IMR-90 (cell line): Measurements from ENCODE around the gene RNF138. TPM values are rescaled to one million over a fixed set of nuclear protein-coding genes. Genes with fewer than 3 reads are reported as not detected.
A peak's percentile ranks its signal among the peaks of the same experiment; 100 is the strongest.

Experiments used
- ATAC-seq: fragments of 200-7000 bp; cut with Tn5 transposase; 2 replicates; pipeline ENCODE4 v1.9.1; 2020; ENCODE audit warnings: low read depth, mild to moderate bottlenecking, moderate library complexity
- BruUV-seq: library from RNA; stranded (reverse); fragments of 400-500 nt; replicated peaks from 2 replicates; lab custom pipeline; 2021; lab: Mats Ljungman, UMichigan
- CTCF ChIA-PET: fragments of 300-600 bp; formaldehyde crosslinking; extraction: SDS; loops from one replicate; lab custom pipeline; 2021; ENCODE audit warnings: antibody characterized with exemption; lab: Yijun Ruan, JAX
- POLR2A ChIA-PET: fragments of 300-600 bp; sonication (Branson Sonifier 250); formaldehyde crosslinking; loops from one replicate; lab custom pipeline; 2022; ENCODE audit warnings: antibody characterized with exemption; ENCODE audit not compliant: unreplicated experiment; lab: Charles Lee
- DNase-seq: peaks from one replicate; pipeline ENCODE4 v3.0.0; 2013
- H2AFZ ChIP-seq: replicated peaks from 2 replicates; pipeline ENCODE3; 2013; ENCODE audit warnings: low read length, mild to moderate bottlenecking; ENCODE audit not compliant: poor library complexity
- H2AK5ac ChIP-seq: 2 replicates; pipeline ENCODE4 v1.6.1; 2013; ENCODE audit warnings: low read depth, low read length, inconsistent platforms
- H2AK9ac ChIP-seq: replicated peaks from 2 replicates; pipeline ENCODE3; 2013; ENCODE audit warnings: mild to moderate bottlenecking, low read depth, low read length, moderate library complexity; ENCODE audit not compliant: poor library complexity
- H2BK120ac ChIP-seq: 2 replicates; pipeline ENCODE4 v1.6.1; 2013; ENCODE audit warnings: low read depth, low read length, inconsistent platforms
- H2BK15ac ChIP-seq: 3 replicates; pipeline ENCODE4 v1.6.1; 2013; ENCODE audit warnings: low read depth, low read length, inconsistent platforms
- H2BK20ac ChIP-seq: 2 replicates; pipeline ENCODE4 v1.6.1; 2013; ENCODE audit warnings: low read depth, mild to moderate bottlenecking, inconsistent platforms, low read length, moderate library complexity
- H2BK5ac ChIP-seq: 2 replicates; pipeline ENCODE4 v1.6.1; 2013; ENCODE audit warnings: mild to moderate bottlenecking, low read depth, low read length, inconsistent platforms; ENCODE audit not compliant: poor library complexity, severe bottlenecking
- H3K14ac ChIP-seq: replicated peaks from 2 replicates; pipeline ENCODE4 v1.6.1; 2013; ENCODE audit warnings: low read depth, low read length, inconsistent platforms
- H3K18ac ChIP-seq: 2 replicates; pipeline ENCODE4 v1.6.1; 2013; ENCODE audit warnings: low read depth, low read length, control low read depth
- H3K23ac ChIP-seq: 2 replicates; pipeline ENCODE4 v1.6.1; 2013; ENCODE audit warnings: low read depth, low read length, inconsistent platforms
- H3K27ac ChIP-seq: 2 replicates; pipeline ENCODE4 v1.5.1; 2013; ENCODE audit warnings: mild to moderate bottlenecking, control low read depth, low read length; ENCODE audit not compliant: insufficient read depth
- H3K27me3 ChIP-seq: 2 replicates; pipeline ENCODE4 v1.6.1; 2013; ENCODE audit warnings: low read length; ENCODE audit not compliant: control insufficient read depth, insufficient read depth
- H3K36me3 ChIP-seq: 2 replicates; pipeline ENCODE4 v1.6.1; 2013; ENCODE audit warnings: low read length, mixed read lengths; ENCODE audit not compliant: control insufficient read depth, insufficient read depth
- H3K4ac ChIP-seq: 2 replicates; pipeline ENCODE4 v1.6.1; 2013; ENCODE audit warnings: low read depth, low read length, inconsistent platforms
- H3K4me1 ChIP-seq: 2 replicates; pipeline ENCODE4 v1.6.1; 2013; ENCODE audit warnings: low read length, mixed read lengths; ENCODE audit not compliant: control insufficient read depth, insufficient read depth
- H3K4me2 ChIP-seq: 2 replicates; pipeline ENCODE4 v1.6.1; 2013; ENCODE audit warnings: low read depth, mild to moderate bottlenecking, control low read depth, low read length, moderate library complexity
- H3K4me3 ChIP-seq: 2 replicates; pipeline ENCODE4 v1.5.1; 2013; ENCODE audit warnings: low read depth, mild to moderate bottlenecking, control low read depth, low read length, moderate library complexity; ENCODE audit not compliant: insufficient read depth
- H3K56ac ChIP-seq: 2 replicates; pipeline ENCODE4 v1.6.1; 2013; ENCODE audit warnings: low read length, inconsistent platforms; ENCODE audit not compliant: insufficient read depth; ENCODE audit errors: extremely low read depth
- H3K79me1 ChIP-seq, 2 experiments: 2 replicates each; pipeline ENCODE4 v1.6.1; 2013; ENCODE audit warnings: low read length in 2 of 2, inconsistent platforms in 1 of 2, low read depth in 1 of 2
- H3K9ac ChIP-seq: 2 replicates; pipeline ENCODE4 v1.6.1; 2013; ENCODE audit warnings: low read depth, low read length, control low read depth
- H3K9me1 ChIP-seq: 2 replicates; pipeline ENCODE4 v1.6.1; 2013; ENCODE audit warnings: low read length, inconsistent platforms; ENCODE audit not compliant: insufficient read depth
- H3K9me3 ChIP-seq: 2 replicates; pipeline ENCODE4 v1.6.1; 2013; ENCODE audit warnings: low read length; ENCODE audit not compliant: control insufficient read depth, insufficient read depth
- H4K20me1 ChIP-seq: 2 replicates; pipeline ENCODE4 v1.6.1; 2013; ENCODE audit warnings: low read length, inconsistent platforms; ENCODE audit not compliant: insufficient read depth
- H4K5ac ChIP-seq: 2 replicates; pipeline ENCODE4 v1.6.1; 2013; ENCODE audit warnings: mild to moderate bottlenecking, low read depth, low read length, control low read depth
- H4K8ac ChIP-seq, 2 experiments: 2 replicates each; pipeline ENCODE4 v1.6.1; 2013; ENCODE audit warnings: low read depth in 2 of 2, low read length in 2 of 2, control low read depth in 1 of 2, inconsistent platforms in 1 of 2
- H4K91ac ChIP-seq: 2 replicates; pipeline ENCODE4 v1.6.1; 2013; ENCODE audit warnings: low read depth, low read length, inconsistent platforms; ENCODE audit not compliant: insufficient read depth
- CEBPB ChIP-seq: IDR thresholded peaks from 2 replicates; pipeline ENCODE4 v1.6.1; 2012; ENCODE audit warnings: low read depth, low read length, improper control_type of control experiment
- CHD1 ChIP-seq: IDR thresholded peaks from 2 replicates; pipeline ENCODE4 v1.6.1; 2012; ENCODE audit warnings: low read depth, low read length, improper control_type of control experiment
- ELK1 ChIP-seq: fragments of 150-350 bp; IDR thresholded peaks from 2 replicates; pipeline ENCODE4 v1.6.1; 2016; ENCODE audit warnings: low read depth, mild to moderate bottlenecking, low read length, moderate library complexity, borderline replicate concordance
- FOS ChIP-seq: fragments of 150-350 bp; IDR thresholded peaks from 2 replicates; pipeline ENCODE4 v1.6.1; 2016; ENCODE audit warnings: low read depth, low read length
- MAFK ChIP-seq: IDR thresholded peaks from 2 replicates; pipeline ENCODE4 v1.6.1; 2012; ENCODE audit warnings: low read depth, low read length, improper control_type of control experiment
- MAZ ChIP-seq: IDR thresholded peaks from 2 replicates; pipeline ENCODE4 v1.6.1; 2012; ENCODE audit warnings: low read depth, mild to moderate bottlenecking, low read length, improper control_type of control experiment, moderate library complexity, borderline replicate concordance
- NFE2L2 ChIP-seq: fragments of 150-350 bp; IDR thresholded peaks from 2 replicates; pipeline ENCODE4 v1.6.1; 2016; ENCODE audit warnings: low read depth, mild to moderate bottlenecking, low read length
- POLR2A ChIP-seq: IDR thresholded peaks from 2 replicates; pipeline ENCODE4 v1.6.1; 2012; ENCODE audit warnings: mild to moderate bottlenecking, low read depth, low read length
- RCOR1 ChIP-seq: IDR thresholded peaks from 2 replicates; pipeline ENCODE4 v1.6.1; 2012; ENCODE audit warnings: mild to moderate bottlenecking, low read length, improper control_type of control experiment; ENCODE audit not compliant: insufficient replicate concordance
- RFX5 ChIP-seq: IDR thresholded peaks from 2 replicates; pipeline ENCODE4 v1.8.0; 2012; ENCODE audit warnings: low read depth, mild to moderate bottlenecking, low read length, moderate library complexity
- SMC3 ChIP-seq: fragments of 150-350 bp; IDR thresholded peaks from 2 replicates; pipeline ENCODE4 v1.6.1; 2016; ENCODE audit warnings: low read depth, mild to moderate bottlenecking, antibody characterized with exemption, low read length, moderate library complexity
- WGBS, 2 experiments: methylation state at CpG; one replicate each; pipeline versions ENCODE4 v1.1.5 to v1.1.7; 2013; ENCODE audit warnings: missing lambda C conversion rate in 2 of 2; ENCODE audit not compliant: insufficient read length in 1 of 2; ENCODE audit errors: extremely low coverage in 2 of 2; 5-methylcytosine and 5-hydroxymethylcytosine counted together
- dilution Hi-C: fragments of 300-500 bp; cut with HindIII; formaldehyde crosslinking; loops from one replicate; pipeline ENCODE4 v1.14.3; 2018; ENCODE audit warnings: low sequenced_read_pairs; ENCODE audit not compliant: unreplicated experiment
- in situ Hi-C: fragments of 300-500 bp; cut with MboI; formaldehyde crosslinking; loops from 3 replicates; pipeline ENCODE4 v1.14.3; 2019; ENCODE audit warnings: low sequenced_read_pairs, inconsistent platforms, mixed read lengths
- intact Hi-C: fragments of 100-400 bp; cut with micrococcal nuclease; formaldehyde crosslinking; loops from 2 replicates; pipeline ENCODE4 v1.10.0; 2022
- polyA plus RNA-seq, 3 experiments: library from polyadenylated mRNA; depleted of rRNA; stranded (reverse); fragments of >200 nt; gene quantifications; 2 replicates each; pipeline ENCODE4 v1.2.3, GENCODE V29; 2012; ENCODE audit warnings: low replicate concordance in 1 of 3
- total RNA-seq: library from RNA; depleted of rRNA; stranded (reverse); fragments of >200 nt; gene quantifications from 2 replicates; pipeline ENCODE4 v1.2.3, GENCODE V29; 2012
- TF ChIP-seq, protein P1 (sequence below): fragments of 150-350 bp; IDR thresholded peaks from 2 replicates; pipeline ENCODE4 v1.6.1; 2017; ENCODE audit warnings: mild to moderate bottlenecking, antibody characterized with exemption, low read length, low read depth

The RNF138 gene
- total and polyA plus RNA-seq, 2 of the 4 experiments (the other 2 are of a cell fraction): 18.1 to 36.0 TPM

DNA sequence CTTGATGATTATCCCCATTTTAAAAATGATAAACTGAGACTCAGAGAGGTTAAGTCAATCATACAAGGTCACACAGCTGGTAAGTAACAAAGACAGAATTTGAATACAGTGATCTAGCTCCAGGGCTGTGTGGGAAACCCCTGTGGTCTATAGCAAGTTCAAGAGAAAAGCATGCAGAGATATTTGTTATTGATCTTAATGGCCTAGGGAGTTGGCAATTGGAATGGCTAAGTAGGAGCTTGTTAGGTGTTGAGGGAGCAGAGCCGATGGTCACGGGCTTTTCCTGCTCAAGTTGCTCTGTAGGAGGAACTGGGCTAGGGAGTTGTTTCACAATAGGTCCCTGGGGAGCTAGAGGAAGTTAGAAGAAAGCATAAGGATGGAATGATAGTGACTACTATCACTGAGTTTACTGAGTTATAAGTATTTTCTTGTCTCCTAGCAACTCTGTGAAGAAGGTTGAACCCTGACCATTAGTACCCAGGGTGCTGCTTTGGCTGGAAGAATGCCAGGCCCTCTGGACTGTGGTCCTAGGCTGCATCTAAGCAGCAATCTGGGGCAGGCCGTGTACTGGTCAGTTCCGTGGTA is 43.1 kb upstream of the RNF138 start:
- H3K27me3 ChIP-seq: no peaks in the 10 kb centered on the region
- no peak overlapping the region for H3K4me3 ChIP-seq
- no peak overlapping the region for H3K18ac ChIP-seq
- peak; percentile 3 for DNase-seq
- H2BK5ac ChIP-seq: no peak overlapping the region
- H2BK20ac ChIP-seq: no peak overlapping the region
- in situ Hi-C loops: no loop called here
- no peak overlapping the region for H4K91ac ChIP-seq
- peak; percentile 44; the same call in 1 of the 2 replicates for ATAC-seq
- no peaks in the 10 kb centered on the region for H4K20me1 ChIP-seq
- dilution Hi-C loops: no loop called here
- H3K9me3 ChIP-seq: no peaks in the 10 kb centered on the region
- no peak overlapping the region for H2AK9ac ChIP-seq
- CTCF ChIA-PET: interaction anchor here (0.6 kb wide), 1 partner anchor 37 kb away, joined by 4 read pairs; no protein-coding TSS in a partner anchor
- no peak overlapping the region for H3K4me2 ChIP-seq
- no peak overlapping the region for H4K8ac ChIP-seq
- H3K14ac ChIP-seq: no peak overlapping the region
- no peak overlapping the region for H2BK120ac ChIP-seq
- TF ChIP-seq RFX5 (no peak), POLR2A (no peak), MAFK (no peak), CHD1 (no peak), CEBPB (no peak), FOS (no peak), MAZ (no peak), ELK1 (no peak), RCOR1 (no peak), NFE2L2 (no peak), SMC3 (no peak)
- TF ChIP-seq, protein P1, sequence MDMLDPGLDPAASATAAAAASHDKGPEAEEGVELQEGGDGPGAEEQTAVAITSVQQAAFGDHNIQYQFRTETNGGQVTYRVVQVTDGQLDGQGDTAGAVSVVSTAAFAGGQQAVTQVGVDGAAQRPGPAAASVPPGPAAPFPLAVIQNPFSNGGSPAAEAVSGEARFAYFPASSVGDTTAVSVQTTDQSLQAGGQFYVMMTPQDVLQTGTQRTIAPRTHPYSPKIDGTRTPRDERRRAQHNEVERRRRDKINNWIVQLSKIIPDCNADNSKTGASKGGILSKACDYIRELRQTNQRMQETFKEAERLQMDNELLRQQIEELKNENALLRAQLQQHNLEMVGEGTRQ: no peak
- 57% methylated on average over 3 of the region's 4 CpGs; no CpG with 5 or more reads in 1 of the 2 experiments for WGBS, 2 experiments
- H3K27ac ChIP-seq: no peak overlapping the region
- no peaks in the 10 kb centered on the region for H3K4me1 ChIP-seq
- H2AK5ac ChIP-seq: no peak overlapping the region
- no peak overlapping the region for H3K56ac ChIP-seq
- H3K9ac ChIP-seq: no peak overlapping the region
- POLR2A ChIA-PET: no interaction called here
- no peaks in the 10 kb centered on the region for H3K36me3 ChIP-seq
- no peak overlapping the region for H3K4ac ChIP-seq
- no peak overlapping the region for H4K5ac ChIP-seq
- BruUV-seq: no TSS peak
- intact Hi-C loops: no loop called here
- H2BK15ac ChIP-seq: no peak overlapping the region
- no peak overlapping the region for H2AFZ ChIP-seq
- H3K23ac ChIP-seq: no peak overlapping the region
- H3K79me1 ChIP-seq: no peaks in the 10 kb centered on the region
- H3K9me1 ChIP-seq: no peaks in the 10 kb centered on the region
